Inferior parietal cortex (tissue), 1 donor: Measurements from ENCODE around the gene IRAK2.
"Not testable (repeated sequence)": the region's sequence is repeated elsewhere in the genome, so short reads cannot be mapped to it uniquely, and the experiment has no call there.

Source experiments
- DNase-seq: peaks from one replicate; pipeline ENCODE4 v3.0.0-alpha.2; 2016; ENCODE audit errors: extremely low spot score

Gene IRAK2, protein sequence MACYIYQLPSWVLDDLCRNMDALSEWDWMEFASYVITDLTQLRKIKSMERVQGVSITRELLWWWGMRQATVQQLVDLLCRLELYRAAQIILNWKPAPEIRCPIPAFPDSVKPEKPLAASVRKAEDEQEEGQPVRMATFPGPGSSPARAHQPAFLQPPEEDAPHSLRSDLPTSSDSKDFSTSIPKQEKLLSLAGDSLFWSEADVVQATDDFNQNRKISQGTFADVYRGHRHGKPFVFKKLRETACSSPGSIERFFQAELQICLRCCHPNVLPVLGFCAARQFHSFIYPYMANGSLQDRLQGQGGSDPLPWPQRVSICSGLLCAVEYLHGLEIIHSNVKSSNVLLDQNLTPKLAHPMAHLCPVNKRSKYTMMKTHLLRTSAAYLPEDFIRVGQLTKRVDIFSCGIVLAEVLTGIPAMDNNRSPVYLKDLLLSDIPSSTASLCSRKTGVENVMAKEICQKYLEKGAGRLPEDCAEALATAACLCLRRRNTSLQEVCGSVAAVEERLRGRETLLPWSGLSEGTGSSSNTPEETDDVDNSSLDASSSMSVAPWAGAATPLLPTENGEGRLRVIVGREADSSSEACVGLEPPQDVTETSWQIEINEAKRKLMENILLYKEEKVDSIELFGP

GRCh38 chr3:10164546-10165393 lies at the start of gene IRAK2:
IRAK2 (plus strand) TSS chr3:10164919; CDS start chr3:10164955, 36 bp downstream.
- peak; percentile 47 for DNase-seq

- DNase-seq, result peak; percentile 97
Measured at GRCh38 chr3:10115326-10116137, 49.2 kb upstream of the IRAK2 start, which contains the start of gene BRK1. BRK1 (plus strand) TSS chr3:10115675; CDS start chr3:10115702, 27 bp downstream.

- DNase-seq, result no peak
Measured at GRCh38 chr3:10116138-10116460, 48.6 kb upstream of the IRAK2 start.

DNA sequence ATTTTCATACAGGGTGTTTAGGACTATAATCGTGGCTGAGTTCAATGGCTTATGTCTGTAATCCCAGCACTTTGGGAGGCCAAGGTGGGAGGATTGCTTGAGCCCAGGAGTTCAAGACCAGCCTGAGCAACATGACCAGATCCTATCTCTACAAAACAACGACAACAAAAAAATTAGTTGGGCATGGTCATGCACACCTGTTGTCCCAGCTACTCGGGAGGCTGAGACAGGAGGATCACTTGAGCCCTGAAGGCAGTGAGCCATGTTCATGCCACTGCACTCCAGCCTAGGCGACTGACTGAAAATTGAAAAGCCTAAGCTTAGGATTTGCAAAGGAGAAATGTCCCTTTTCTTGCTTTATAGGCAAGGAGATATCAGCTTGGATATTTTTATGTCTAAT lies 47.8 kb upstream of the IRAK2 start:
- DNase-seq, result no peak

DNA sequence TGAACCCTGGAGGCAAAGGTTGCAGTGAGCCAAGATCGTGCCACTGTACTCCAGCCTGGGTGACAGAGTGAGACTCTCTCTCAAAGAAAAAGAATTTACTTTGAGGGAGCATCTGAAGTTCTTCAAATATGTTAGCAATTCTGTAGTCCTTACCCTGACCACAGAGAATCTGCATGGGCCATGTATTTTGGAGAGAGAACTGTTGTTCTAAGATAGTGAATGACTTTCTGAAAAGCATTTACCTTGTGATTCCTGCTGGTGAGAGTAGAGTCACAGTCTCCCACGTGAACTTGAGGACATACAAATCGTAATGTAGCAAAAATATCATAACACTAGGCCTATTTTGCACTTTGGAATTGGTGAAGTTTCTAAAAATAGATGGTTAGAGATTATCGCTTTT lies 45.3 kb upstream of the IRAK2 start:
- no peak for DNase-seq

DNA sequence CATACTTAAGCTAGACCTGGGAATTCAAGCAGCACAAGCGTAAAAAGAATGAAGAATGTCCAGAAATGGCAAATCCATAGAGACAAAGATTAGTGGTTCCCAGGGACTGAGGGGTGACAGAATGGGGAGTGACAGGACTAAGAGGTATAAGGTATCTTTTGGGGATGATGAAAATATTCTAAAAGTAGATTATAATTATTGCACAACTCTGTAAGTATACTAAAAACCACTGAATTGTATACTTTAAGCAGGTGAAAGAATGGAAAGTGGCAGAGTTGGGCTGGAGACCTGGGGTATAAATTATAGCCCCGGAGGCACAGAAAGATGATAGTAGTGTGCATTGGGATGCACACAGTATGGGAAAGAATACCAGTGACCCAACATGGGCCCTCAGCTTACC lies 43.7 kb upstream of the IRAK2 start:
- DNase-seq, result no peak

GRCh38 chr3:10122724-10123123 lies 42.0 kb upstream of the IRAK2 start:
- peak; percentile 27 for DNase-seq

- DNase-seq, result not testable (repeated sequence)
Measured at GRCh38 chr3:10135872-10136271, 28.8 kb upstream of the IRAK2 start.

DNA sequence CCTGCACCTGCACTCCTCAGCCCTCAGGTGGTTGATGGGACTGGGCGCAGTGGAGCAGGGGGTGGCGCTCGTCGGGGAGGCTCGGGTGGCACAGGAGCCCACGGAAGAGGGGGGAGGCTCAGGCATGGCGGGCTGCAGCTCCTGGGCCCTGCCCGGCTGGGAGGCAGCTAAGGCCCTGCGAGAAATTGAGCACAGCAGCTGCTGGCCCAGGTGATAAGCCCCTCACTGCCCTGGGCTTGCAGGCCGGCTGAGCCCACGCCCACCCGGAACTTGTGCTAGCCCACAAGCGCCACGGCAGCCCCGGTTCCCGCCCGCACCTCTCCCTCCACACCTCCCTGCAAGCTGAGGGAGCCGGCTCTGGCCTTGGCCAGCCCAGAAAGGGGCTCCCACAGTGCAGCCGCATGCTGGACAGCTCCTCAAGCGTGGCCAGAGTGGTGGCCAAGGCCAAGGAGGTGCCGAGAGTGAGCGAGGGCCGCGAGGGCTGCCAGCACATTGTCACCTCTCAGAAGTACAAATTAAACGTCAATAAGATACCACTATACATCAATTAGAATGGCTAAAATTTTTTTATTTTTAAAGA lies 28.2 kb upstream of the IRAK2 start:
- DNase-seq, result no peak

- DNase-seq, result no peak
Measured at GRCh38 chr3:10137178-10137577, 27.5 kb upstream of the IRAK2 start.

- DNase-seq, result no peak
Measured at GRCh38 chr3:10140996-10141546, 23.6 kb upstream of the IRAK2 start.

GRCh38 chr3:10142707-10143560 lies 21.8 kb upstream of the IRAK2 start:
- DNase-seq, result no peak

DNA sequence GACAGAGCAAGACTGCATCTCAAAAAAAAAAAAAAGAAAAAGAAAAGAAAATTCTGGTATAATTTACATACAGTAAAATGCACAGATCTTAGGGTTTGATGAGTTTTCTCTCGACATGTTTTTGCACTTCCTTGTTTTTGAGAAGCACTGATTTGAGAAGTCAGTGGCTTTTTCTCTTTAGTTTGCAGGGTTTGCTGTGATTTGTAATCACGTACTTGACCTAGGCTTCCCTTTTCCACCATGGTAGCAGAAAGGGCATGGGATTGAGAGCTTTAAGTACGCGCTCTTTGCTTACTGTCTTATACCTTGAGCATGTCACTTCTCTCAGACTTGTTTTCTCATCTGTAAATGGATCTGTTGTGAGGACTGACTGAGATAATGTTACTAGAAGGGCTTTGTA lies 19.0 kb upstream of the IRAK2 start:
- DNase-seq, result no peak

DNA sequence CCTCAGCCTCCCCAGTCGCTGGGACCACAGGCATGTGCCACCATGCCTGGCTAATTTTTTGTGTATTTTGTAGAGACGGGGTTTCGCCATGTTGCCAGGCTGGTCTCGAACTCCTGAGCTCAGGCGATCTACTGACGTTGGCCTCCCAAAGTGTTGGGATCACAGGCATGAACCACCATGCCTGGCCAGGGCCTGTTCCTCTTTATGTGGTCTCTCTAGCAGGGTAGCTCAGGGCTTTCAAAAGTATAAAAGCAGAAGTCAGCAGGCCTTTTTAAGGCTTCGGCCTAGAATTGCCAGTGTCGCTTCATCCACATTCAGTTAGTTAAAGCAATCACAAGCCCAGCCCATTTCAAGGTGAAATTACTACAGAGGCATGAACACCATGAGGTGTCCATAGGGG lies 15.5 kb upstream of the IRAK2 start:
- DNase-seq, result no peak

GRCh38 chr3:10150987-10151386 lies 13.7 kb upstream of the IRAK2 start:
- no peak for DNase-seq

- no peak for DNase-seq
Measured at GRCh38 chr3:10154335-10155122, 10.2 kb upstream of the IRAK2 start.

GRCh38 chr3:10155123-10155472 lies 9.6 kb upstream of the IRAK2 start:
- no peak for DNase-seq

DNA sequence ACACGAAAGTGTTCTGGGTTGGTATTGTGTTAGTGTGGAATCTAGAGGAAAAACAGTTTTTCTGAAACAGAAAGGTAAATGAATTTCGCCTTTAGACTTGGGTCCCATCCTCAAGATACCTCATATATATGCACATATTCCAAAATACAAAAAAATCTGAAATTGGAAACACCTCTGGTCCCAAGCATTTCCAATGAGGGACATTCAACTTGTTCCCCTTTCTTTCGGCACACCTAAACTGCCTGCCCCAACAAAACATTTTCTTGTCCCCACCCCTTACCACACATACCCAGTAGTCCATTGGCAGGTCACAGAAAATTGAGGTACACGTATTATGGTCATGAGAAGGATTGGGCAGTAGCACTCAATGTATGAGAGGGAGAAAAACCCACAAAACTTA lies 9.1 kb upstream of the IRAK2 start:
- DNase-seq, result no peak

DNA sequence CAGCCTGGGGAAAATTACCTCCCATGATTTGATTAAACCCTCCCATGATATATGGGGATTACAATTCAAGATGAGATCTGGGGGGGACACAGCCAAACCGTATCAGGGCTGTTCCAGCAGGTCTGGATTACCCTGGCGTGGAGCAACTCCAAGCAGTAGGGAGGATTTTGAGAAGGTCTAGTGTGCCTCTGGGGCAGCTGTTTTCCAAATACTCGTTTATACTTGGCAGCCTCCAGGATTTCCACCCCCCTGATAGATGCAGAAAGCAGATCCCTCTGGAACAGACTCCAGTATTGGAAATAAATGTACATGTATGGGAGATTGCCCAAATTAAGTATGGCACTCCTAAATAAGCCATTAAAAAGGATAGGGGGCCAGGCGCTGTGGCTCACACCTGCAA lies 7.7 kb upstream of the IRAK2 start:
- no peak for DNase-seq
